ENCODE data around the gene CALHM5.

DNA sequence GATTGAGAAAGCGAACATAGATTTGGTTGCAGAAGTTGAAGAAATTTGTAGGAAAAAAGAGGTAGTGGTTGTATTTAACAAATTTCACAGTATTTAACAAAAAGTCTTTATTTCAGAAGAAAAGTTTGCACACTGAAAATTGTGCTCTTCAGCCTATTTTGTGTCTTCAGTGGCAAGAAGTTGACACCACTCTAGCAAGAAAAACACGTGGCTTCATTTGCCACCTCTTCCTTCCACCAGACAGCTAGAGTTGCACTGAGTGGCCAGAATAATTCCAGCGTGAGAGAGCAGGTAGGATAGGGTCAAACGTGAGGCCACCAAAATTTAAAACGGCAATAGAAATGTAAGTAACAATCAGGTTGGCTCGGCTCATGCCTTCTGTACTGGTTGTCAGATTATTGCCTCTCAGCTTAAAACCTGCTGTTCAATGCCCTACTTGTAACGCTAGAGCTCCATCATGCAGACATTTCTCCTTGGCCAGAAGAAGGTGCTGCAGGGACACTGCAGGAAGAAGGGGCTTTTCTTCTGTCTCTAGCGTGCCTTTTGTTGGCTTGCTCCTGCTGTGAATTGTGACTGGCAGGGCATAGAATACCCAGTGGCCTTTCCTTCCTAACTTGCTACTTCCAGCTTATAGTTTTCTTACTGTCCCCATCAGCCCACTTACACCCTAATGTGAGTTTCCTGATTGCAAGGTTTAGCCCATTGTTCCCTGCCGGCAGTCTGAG, 22.0 kb downstream of the CALHM5 start:
- TF ChIP-seq, protein P1, sequence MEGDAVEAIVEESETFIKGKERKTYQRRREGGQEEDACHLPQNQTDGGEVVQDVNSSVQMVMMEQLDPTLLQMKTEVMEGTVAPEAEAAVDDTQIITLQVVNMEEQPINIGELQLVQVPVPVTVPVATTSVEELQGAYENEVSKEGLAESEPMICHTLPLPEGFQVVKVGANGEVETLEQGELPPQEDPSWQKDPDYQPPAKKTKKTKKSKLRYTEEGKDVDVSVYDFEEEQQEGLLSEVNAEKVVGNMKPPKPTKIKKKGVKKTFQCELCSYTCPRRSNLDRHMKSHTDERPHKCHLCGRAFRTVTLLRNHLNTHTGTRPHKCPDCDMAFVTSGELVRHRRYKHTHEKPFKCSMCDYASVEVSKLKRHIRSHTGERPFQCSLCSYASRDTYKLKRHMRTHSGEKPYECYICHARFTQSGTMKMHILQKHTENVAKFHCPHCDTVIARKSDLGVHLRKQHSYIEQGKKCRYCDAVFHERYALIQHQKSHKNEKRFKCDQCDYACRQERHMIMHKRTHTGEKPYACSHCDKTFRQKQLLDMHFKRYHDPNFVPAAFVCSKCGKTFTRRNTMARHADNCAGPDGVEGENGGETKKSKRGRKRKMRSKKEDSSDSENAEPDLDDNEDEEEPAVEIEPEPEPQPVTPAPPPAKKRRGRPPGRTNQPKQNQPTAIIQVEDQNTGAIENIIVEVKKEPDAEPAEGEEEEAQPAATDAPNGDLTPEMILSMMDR (IDR thresholded peaks at IDR 0.05; ENCODE audit: insufficient read depth, low read depth, low read length) = peak; percentile 6
- TF ChIP-seq EZH2 (IDR thresholded peaks at IDR 0.05; ENCODE audit: insufficient read depth, low read length) = no peak
